Activated CD8-positive, alpha-beta memory T cell treated with anti-CD3 and anti-CD28 coated beads, Interleukin-2, amount 50 U/mL, for 4 hours (primary cell): Measurements from ENCODE around the gene ZNF804A.

Experiments
- DNase-seq: peaks from one replicate; pipeline ENCODE4 v3.0.0-alpha.2; 2020

ZNF804A gene

DNA sequence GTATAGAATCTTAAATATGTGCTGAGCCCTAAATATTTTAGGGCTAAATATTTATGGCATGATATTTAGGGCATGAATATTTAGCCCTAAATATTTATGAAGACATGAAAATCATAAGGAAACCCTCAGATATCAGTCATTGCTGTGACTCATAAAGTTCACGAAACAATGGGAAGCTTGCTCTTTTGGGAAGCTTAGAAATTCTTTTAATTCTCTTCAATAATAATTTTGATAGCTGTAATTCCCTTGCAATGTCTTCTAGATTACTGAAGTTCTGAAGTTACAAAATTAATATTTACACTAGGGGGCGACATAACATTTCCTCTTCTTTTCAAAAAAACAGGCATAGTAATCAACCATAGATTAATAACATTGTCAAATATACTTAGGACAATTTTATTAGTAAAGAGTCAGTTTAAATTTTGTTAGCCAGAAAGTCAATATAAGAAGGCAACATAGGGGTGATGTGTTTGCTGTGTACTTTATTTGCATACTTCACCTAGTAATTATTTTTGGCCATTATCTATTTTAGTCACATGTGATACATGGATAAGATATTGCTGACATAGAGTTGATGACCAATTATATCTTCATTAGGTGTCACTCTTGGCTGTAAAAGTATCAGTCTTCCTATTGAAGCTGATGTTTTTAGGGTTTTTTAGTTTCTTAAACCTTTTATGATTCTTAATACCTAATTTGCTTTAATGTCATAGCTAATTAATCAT, 13.2 kb downstream of the ZNF804A start:
- no peak for DNase-seq

- DNase-seq: no peak
Observed at GRCh38 chr2:184620367-184620766, 22.0 kb downstream of the ZNF804A start.

DNA sequence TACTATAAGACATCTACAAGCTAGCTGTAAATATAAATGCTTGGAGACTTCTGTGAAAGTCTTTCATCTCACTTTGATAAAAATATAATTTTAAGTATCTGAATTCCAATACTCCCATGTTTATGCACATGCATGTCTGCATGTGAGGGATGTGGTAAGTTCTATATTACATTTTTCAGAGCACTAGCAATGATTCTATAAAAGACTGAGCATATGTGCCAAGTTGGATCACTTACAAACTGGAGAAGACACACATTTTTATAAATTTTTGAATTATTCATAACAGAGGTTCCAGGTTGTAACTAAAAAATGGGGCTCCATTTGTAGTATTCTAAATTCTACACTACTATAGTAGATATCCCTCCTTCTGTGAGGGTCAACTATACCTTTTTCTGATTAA, 26.0 kb downstream of the ZNF804A start:
- no peak for DNase-seq

DNA sequence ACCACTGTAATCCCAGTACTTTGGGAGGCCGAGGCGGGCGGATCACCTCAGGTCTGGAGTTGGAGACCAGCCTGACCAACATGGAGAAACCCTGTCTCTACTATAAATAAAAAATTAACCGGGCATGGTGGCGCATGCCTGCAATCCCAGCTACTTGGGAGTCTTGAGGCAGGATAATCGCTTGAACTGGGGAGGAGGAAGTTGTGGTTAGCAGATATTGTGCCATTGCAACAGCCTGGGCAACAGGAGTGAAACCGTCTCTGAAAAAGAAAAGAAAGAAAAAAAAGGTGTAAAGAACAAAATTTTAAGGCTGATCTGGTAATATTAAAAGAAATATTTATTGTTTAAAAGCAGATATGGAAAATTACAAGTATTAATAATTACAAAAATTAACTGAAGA, 29.7 kb downstream of the ZNF804A start:
- DNase-seq: no peak

DNA sequence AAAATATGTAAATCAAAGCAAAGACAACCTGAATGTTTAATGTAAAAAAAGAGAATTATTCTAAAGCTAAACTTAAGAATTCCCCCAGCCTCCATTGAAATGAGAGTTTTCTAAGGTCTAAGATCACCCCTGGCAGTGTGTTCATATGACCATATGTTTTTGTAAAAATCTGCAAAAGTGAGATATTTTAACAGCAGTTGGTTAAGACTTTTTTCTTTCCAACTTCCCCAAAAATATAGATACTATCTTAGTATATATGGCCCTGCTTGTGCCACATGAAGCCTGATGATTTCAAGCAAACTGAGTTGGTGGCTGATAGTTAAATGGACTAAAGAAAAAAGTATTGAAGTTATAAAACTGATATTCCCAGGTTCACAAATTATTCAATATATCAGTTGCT, 35.4 kb downstream of the ZNF804A start:
- no peak for DNase-seq

DNA sequence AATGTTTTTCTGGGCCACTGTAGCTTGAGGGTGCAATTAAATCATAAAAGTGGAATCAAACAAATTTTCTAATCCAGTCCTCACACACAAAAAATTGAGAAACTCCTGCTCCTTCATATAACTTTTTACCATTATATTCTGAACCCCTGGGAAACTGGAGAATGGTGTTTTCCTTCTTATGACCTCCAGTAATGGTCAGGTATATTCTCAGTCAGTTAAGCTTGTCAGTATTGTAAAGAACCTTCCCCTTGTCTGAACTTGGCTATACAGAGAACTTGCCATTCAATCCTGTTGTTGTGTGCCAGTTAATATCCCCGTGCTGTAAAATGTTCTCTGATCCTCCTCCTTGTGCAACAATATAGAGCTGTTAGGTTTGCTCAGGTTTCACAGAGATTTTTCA, 39.5 kb downstream of the ZNF804A start:
- no peak for DNase-seq

DNA sequence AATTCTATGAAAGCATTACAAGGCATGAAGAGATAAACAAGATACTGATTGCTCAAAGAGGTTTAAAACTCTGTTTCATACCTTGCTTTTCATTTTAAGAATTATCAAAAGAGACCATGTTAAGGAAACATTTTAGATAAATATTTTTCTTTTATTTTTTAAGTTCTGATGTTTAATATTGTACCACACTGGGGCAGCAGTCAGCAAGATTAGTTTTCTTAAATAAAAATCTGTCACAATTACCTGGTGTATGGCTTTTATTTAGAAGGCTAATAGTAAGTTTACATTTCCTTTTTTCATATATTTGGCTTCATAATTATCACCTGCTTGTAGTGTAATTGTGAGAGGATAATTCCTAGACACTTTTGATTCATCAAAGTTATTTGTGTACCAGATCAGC, 46.4 kb downstream of the ZNF804A start:
- no peak for DNase-seq

DNA sequence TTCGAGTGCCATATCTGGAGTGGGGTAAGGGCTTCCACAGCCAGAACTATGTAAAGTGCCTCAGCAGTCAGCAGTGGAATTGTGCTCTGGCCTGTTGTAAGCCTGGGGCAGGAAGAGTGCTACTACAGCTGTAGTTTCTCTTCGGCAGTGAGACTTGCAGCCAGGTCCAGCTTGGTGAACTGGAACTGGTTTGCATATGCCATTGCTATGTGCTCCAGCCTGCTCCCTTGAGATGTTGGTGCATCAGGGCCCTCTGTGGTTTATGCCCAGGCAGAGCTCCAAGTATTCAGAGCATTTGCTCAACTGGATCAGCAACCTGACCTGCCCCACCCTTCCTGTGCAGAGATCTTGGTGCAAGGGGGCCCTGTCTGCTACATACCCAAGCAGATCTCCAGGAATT, 47.8 kb downstream of the ZNF804A start:
- no peak for DNase-seq

- no peak for DNase-seq
Observed at GRCh38 chr2:184646593-184646992, 48.3 kb downstream of the ZNF804A start.

DNA sequence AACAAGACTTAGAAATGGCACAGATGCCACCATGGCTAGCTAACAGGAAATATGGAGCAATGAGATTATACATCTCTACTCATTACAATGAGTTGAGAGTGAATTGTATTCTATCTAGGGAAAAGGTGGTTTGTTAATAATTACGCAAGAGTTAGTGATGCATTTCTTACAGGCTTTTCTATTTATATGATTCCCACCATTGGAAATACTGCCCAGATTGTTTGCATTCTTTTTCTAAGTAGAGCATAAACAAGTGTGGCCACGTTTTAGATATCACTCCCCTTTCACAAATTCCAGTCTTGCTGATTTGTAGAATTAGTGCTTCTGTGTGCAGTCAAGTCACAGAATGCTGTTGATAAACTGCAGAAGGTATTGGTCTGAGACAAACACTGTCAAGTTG, 56.6 kb downstream of the ZNF804A start:
- no peak for DNase-seq

DNA sequence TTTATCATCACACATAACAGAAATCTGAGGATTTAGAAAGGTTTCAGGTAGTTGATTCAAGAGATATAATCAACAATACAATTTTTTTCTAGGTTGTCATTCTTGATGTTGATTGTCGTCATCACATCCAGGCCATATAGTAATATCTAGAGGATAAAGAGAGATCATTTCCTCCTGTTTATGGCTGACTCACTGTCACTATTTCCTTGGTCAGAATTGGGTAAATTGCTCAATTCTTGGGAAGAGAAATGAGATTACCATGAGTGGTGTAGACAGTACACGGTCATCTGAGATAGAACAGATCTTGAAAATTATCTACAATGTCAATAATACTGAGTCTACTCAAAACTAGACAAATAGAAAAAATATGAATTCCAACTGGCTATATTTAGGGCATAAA, 78.8 kb downstream of the ZNF804A start:
- no peak for DNase-seq

DNA sequence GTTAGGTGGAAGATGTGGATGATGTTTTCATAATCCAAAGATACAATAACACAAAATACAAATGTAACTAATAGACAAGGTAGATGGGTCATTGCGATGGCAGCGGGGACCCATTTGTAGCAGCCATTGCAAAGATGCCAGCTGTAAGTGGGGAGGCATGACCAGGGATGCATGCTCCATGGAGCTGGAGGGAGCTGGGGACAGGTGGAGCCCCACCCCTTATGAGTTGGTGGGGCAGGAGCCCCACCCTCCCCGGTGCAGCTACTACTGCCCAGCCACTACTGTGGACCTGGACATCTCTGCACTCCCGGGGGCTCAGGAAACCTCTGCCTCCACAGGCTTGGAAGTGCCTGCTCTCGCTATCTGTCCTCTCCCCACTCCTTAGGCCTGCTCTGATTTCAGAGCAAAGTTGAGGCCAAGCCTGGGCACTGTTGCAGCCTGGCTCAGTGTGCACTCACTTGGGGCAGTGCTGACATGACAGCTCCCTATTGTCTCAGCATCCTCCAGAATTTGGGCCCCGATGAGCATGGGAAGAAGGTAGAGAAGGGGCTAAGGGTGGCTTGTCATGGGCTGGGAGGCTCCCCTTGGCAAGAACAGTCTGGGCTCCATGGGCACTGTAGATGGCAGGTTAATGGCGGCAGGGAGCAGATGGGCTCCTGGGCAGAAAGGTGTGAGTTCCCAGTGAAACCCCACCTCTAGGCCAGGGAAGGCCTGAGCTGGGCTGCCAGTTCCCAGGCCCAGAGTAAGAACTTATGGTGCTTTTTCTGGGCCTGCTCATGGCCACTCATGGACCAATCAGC, 81.1 kb downstream of the ZNF804A start:
- no peak for DNase-seq

GRCh38 chr2:184680825-184681224, 82.5 kb downstream of the ZNF804A start:
- DNase-seq: no peak

DNA sequence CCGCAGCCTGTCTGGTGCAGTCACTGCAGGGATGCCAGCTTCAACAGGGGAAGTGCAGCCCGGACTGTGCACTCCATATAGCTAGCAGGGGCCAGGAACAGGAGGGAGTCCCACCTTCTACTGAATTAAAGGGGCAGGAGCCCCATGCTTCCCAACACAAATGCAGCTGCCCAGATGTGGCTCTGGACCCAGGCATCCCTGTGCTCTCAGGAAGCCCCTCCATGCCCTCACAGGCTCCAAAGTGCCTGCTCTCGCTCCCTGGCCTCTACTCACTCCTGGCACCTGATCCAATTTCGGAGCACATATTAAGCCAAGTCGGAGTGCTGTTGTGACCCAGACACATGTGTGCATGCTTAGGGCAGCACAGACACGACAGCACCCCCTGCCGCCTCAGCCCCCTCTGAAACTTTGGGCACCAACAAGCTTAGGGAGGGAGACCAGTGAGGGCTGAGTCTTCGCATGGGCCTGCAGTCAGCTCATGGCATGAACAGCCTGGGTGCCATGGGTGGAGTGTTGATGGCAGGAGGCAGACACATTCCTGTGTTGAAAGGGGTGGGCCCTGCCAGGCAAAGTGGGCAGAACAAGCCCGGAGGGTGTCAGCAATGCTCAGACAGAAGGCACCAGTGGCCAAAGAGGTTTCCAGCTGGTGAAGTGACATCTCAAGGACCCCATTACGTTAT, 83.5 kb downstream of the ZNF804A start:
- DNase-seq: no peak

DNA sequence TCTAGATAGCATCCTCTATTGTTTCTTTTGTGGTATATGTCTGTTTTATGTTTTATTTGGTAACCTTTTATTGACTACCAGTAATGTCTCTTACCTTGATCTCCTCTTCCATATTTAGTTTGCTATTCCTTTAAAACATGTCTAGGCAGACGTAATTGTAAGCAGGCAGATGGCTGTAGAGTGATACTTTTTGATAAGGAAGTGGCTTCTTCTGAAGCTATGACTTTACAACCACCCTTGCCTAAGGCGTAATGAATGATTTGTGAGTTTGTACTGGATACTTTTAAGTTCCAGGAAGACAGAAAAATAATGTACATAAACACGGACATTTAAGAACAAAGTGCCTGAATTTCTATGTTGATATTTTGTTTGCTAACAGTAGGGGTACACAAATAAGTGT, 85.6 kb downstream of the ZNF804A start:
- no peak for DNase-seq

DNA sequence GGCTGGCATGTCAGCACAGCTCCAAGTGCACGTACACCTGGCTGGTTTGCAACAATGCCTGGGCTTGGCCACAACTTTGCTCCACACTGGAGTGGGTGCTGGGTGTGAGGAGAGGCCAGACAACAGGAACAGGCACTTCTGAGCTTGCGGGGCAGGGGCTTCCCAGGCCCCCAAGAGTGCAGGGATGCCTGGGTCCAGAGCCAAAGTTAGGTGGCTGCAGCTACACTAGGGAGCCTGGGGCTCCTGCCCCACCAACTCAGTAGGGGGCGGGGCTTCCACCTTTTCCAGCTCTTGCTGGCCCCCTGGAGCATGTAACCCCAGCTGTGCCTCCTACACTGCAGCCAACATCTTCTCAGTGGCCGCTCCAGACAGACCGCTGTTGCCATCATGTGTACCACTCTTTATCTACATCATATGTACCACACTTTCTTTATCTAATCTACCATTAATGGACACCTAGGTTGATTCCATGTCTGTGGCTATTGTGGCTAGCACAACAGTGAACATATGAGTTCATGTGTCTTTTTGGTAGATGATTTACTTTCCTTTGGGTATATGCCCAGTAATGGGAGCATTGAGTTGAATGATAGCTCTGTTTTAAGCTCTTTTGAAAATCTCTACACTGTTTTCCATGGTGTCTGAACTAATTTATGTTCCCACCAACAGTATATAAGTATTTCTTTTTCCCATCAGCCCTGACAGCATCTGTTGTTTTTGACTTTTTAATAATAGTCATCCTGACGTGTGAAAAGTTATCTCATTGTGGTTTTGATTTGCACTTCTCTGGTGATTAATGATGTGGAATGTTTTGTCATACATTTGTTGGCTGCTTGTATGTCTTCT, 87.9 kb downstream of the ZNF804A start:
- no peak for DNase-seq

- no peak for DNase-seq
Observed at GRCh38 chr2:184689638-184690037, 91.3 kb downstream of the ZNF804A start.

GRCh38 chr2:184692141-184692734, 93.9 kb downstream of the ZNF804A start:
- DNase-seq: no peak

DNA sequence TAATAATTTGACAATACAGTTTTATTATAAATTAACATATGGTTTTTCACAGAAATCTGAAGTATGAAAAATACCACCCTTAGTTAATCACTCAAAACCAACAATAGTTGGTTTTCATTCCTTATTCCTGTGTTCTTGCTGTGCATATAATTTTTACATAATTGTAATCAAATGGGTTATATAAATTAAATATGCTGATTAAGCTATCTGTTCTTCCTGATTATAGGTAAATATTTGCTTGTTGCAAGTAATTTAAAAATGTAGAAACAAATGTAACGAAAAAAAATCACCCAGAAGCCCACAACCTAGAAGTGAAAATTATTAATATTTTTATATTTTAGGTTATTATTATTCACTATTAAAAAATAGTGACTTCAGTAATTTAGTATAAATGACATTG, 98.3 kb downstream of the ZNF804A start:
- DNase-seq: no peak

GRCh38 chr2:184698476-184698875, 100.1 kb downstream of the ZNF804A start:
- DNase-seq: no peak

GRCh38 chr2:184721881-184722280, 123.6 kb downstream of the ZNF804A start:
- no peak for DNase-seq

DNA sequence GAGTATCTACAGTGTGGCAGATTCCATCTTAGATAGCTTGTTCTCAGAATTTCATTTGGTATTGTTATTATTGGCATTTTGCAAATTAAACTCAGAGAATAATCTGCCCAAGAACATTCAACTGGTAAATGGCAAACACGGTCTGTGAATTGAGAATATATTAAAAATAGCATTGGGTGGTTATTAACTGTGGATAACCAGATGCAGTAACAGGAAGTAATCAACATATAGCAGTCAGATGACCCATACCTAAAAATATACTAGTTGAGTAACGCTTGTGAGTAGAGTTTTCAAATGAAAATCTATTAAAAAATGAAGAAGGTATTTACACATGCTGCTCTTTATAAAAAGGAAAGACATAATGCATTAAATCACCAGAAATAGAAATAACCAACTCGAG, 129.5 kb downstream of the ZNF804A start:
- no peak for DNase-seq

DNA sequence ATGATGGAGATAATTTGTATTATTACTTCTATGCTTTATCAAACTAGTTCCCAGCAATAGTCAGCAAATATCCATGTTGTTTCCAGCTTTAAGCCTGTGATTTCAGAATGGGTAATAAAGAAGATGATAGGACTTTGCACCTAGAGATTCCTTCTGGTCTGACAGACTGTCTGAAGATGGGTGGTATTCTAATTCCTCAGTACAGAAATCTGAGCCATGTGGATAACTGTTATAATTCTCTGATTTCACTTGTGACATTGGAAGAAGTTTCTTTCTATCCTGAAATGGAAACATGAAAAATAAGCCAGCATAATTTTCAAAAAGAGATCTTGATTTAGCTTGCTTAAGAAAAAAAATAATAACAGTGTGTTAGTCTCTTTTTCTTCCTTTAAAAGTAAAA, 130.1 kb downstream of the ZNF804A start:
- DNase-seq: no peak
